Gastrocnemius medialis (tissue), 4 donors: ENCODE measurements around the gene KCNK3. TPM values are rescaled to one million over a fixed set of nuclear protein-coding genes. Genes with fewer than 3 reads are reported as not detected.

ENCODE experiments used
- ATAC-seq, 2 donors: fragments of 150-250 bp; one replicate each; pipeline ENCODE4 v1.9.1; 2016
- DNase-seq, 2 donors: peaks; one replicate each; pipeline ENCODE4 v3.0.0-alpha.2; 2019
- H3K27ac ChIP-seq, 4 donors: fragments of 200-600 bp; sonication (generic); 1 replicate in 1 of 4; 2 replicates in 3 of 4; pipeline ENCODE4 v1.5.1; 2016 to 2018; ENCODE audit warnings: mild to moderate bottlenecking in 2 of 4, moderate library complexity in 1 of 4
- H3K27me3 ChIP-seq, 3 donors: fragments of 200-600 bp; sonication (generic) in 2 of 3; 1 replicate in 1 of 3; 2 replicates in 2 of 3; pipeline versions ENCODE4 v1.5.1 to v1.6.0; 2016 to 2019; ENCODE audit warnings: mild to moderate bottlenecking in 1 of 3, moderate library complexity in 1 of 3
- H3K36me3 ChIP-seq, 2 donors: fragments of 200-600 bp; sonication (generic) in 1 of 2; one replicate each; pipeline ENCODE4 v1.5.1; 2017 to 2018
- H3K4me1 ChIP-seq, 2 donors: fragments of 200-600 bp; sonication (generic) in 1 of 2; one replicate each; pipeline ENCODE4 v1.5.1; 2016 to 2017; ENCODE audit warnings: mild to moderate bottlenecking in 2 of 2
- H3K4me3 ChIP-seq, 4 donors: fragments of 200-600 bp; sonication (generic) in 3 of 4; 1 replicate in 1 of 4; 2 replicates in 3 of 4; pipeline ENCODE4 v1.5.1; 2016 to 2019; ENCODE audit warnings: mild to moderate bottlenecking in 2 of 4
- H3K9me3 ChIP-seq, 3 donors: fragments of 200-600 bp; sonication (generic) in 2 of 3; 1 replicate in 1 of 3; 2 replicates in 2 of 3; pipeline ENCODE4 v1.5.1; 2016 to 2019
- CTCF ChIP-seq, 5 experiments: fragments of 450-650 bp in 3 of 5; fragments of 200-600 bp in 2 of 5; sonication (generic) in 2 of 5; IDR thresholded peaks in 4 of 5; conservative IDR thresholded peaks in 1 of 5; 1 replicate in 4 of 5; 2 replicates in 1 of 5; pipeline ENCODE4 v1.5.1; 2016 to 2019; ENCODE audit warnings: antibody characterized with exemption in 5 of 5, mild to moderate bottlenecking in 3 of 5, moderate library complexity in 3 of 5
- POLR2A ChIP-seq, 2 donors: fragments of 450-650 bp; IDR thresholded peaks; one replicate each; pipeline ENCODE4 v1.6.1; 2017; ENCODE audit warnings: antibody characterized with exemption in 2 of 2, mild to moderate bottlenecking in 2 of 2, moderate library complexity in 2 of 2
- in situ Hi-C, 4 donors: fragments of 200-750 bp; cut with MboI; loops; one replicate each; pipeline versions ENCODE4 v1.15.0 to v1.8.0; 2017; ENCODE audit warnings: low sequenced_read_pairs in 4 of 4
- intact Hi-C: fragments of 100-400 bp; cut with DNase I; formaldehyde crosslinking; loops from one replicate; pipeline ENCODE4 v1.15.1; 2023; ENCODE audit warnings: low total_unique reads
- total RNA-seq, 4 donors: library from RNA; depleted of rRNA; stranded (reverse); fragments of >200 nt; gene quantifications; one replicate each; pipeline versions ENCODE4 v1.1.0 to v1.2.3, GENCODE V29; 2016

Gene KCNK3
- total RNA-seq, 4 donors from 2014 or later: 0.80 to 11.6 (median 1.2) TPM

GRCh38 chr2:26772064-26773001, 79.8 kb downstream of the KCNK3 start:
- peaks cover 50 to 64% of the 10 kb centered on the region in 2 donors for H3K4me1 ChIP-seq

GRCh38 chr2:26776195-26776800, 83.8 kb downstream of the KCNK3 start:
- in situ Hi-C loops: no loop called here
- no peaks in the 10 kb centered on the region for H3K9me3 ChIP-seq
- DNase-seq: no peak

More at GRCh38 chr2:26772064-26773001, 79.8 kb downstream of the KCNK3 start:
- peak; percentile 88 to 89 for ATAC-seq
- in situ Hi-C loops (no loop called here), intact Hi-C loops (loop anchor here (1.0 to 5.0 kb wide), 2 partner anchors 13 to 530 kb away; partner anchors contain the start of genes HADHA and HADHB)
- no peaks in the 10 kb centered on the region for H3K9me3 ChIP-seq
- H3K36me3 ChIP-seq: peaks cover 0 to 26% of the 10 kb centered on the region in 2 donors
- H3K27me3 ChIP-seq: no peaks in the 10 kb centered on the region
- H3K27ac ChIP-seq: peak overlapping the region; percentile 93 to 99 (median 96)
- TF ChIP-seq POLR2A (IDR thresholded peaks at IDR 0.05) (peak; percentile 60 to 77), CTCF (IDR thresholded peaks at IDR 0.05 in 4 of 5, conservative IDR thresholded peaks at IDR 0.05 in 1 of 5) (no peak)
- peak overlapping the region in 3 of 4 donors; percentile 0 to 36 (median 19) for H3K4me3 ChIP-seq
- peak; percentile 100 for DNase-seq

GRCh38 chr2:26778098-26778497, 85.6 kb downstream of the KCNK3 start:
- in situ Hi-C loops (no loop called here), intact Hi-C loops (no loop called here)
- DNase-seq (no peak), ATAC-seq (no peak)
- H3K27me3 ChIP-seq: no peaks in the 10 kb centered on the region
- no peak overlapping the region for H3K4me3 ChIP-seq
- H3K27ac ChIP-seq: no peak overlapping the region
- peaks cover 0 to 57% of the 10 kb centered on the region in 2 donors for H3K36me3 ChIP-seq
- peaks cover 8 to 9% of the 10 kb centered on the region in 2 donors for H3K4me1 ChIP-seq
- no peak for TF ChIP-seq POLR2A (IDR thresholded peaks at IDR 0.05)
- H3K9me3 ChIP-seq: no peaks in the 10 kb centered on the region

More at GRCh38 chr2:26776195-26776800, 83.8 kb downstream of the KCNK3 start:
- intact Hi-C loops: no loop called here
- H3K27me3 ChIP-seq: no peaks in the 10 kb centered on the region
- H3K4me1 ChIP-seq: peaks cover 25 to 27% of the 10 kb centered on the region in 2 donors
- H3K4me3 ChIP-seq: no peak overlapping the region
- ATAC-seq: no peak
- no peak overlapping the region for H3K27ac ChIP-seq
- TF ChIP-seq CTCF (IDR thresholded peaks at IDR 0.05 in 4 of 5, conservative IDR thresholded peaks at IDR 0.05 in 1 of 5) (no peak), POLR2A (IDR thresholded peaks at IDR 0.05) (no peak)
- H3K36me3 ChIP-seq: peaks cover 0 to 57% of the 10 kb centered on the region in 2 donors

GRCh38 chr2:26778507-26778906, 86.0 kb downstream of the KCNK3 start:
- Histone ChIP-seq H3K36me3 (peaks cover 0 to 57% of the 10 kb centered on the region in 2 donors), H3K9me3 (no peaks in the 10 kb centered on the region), H3K27me3 (no peaks in the 10 kb centered on the region), H3K4me1 (peaks cover 4 to 5% of the 10 kb centered on the region in 2 donors), H3K27ac (no peak overlapping the region), H3K4me3 (no peak overlapping the region)
- TF ChIP-seq POLR2A (IDR thresholded peaks at IDR 0.05): no peak
- TF ChIP-seq CTCF (IDR thresholded peaks at IDR 0.05 in 4 of 5, conservative IDR thresholded peaks at IDR 0.05 in 1 of 5): no peak
- ATAC-seq: no peak
- no peak for DNase-seq
- intact Hi-C loops (no loop called here), in situ Hi-C loops (no loop called here)
